Measurements from ENCODE around the gene VANGL1.

DNA sequence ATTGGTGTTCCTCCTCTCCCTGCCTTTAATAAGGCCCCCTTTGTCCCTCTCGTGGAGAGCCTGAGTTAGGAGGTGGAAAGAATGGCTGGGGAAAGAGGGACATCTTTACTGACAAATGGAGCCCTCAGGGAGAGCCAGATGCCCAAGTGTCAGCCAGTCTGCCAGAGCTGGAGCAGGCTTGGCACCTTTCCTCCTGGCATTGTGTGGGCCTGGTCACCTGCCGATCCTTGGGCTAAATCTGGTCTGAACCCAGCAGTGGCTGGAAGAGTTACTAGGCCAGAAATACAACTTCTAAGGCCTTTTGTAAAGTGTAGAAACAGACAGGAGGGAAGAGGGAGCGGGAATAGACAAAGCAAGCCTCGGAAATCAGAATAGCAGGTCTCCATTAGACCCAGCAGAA, 24.9 kb downstream of the VANGL1 start:
- TF ChIP-seq, protein P1, sequence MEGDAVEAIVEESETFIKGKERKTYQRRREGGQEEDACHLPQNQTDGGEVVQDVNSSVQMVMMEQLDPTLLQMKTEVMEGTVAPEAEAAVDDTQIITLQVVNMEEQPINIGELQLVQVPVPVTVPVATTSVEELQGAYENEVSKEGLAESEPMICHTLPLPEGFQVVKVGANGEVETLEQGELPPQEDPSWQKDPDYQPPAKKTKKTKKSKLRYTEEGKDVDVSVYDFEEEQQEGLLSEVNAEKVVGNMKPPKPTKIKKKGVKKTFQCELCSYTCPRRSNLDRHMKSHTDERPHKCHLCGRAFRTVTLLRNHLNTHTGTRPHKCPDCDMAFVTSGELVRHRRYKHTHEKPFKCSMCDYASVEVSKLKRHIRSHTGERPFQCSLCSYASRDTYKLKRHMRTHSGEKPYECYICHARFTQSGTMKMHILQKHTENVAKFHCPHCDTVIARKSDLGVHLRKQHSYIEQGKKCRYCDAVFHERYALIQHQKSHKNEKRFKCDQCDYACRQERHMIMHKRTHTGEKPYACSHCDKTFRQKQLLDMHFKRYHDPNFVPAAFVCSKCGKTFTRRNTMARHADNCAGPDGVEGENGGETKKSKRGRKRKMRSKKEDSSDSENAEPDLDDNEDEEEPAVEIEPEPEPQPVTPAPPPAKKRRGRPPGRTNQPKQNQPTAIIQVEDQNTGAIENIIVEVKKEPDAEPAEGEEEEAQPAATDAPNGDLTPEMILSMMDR (IDR thresholded peaks at IDR 0.05; ENCODE audit: control extremely low read depth in 1 of 3, insufficient read depth in 1 of 3, low read depth in 1 of 3, low read length in 3 of 3), result no peak
- TF ChIP-seq CEBPB (IDR thresholded peaks at IDR 0.05; ENCODE audit: low read depth, low read length) (no peak), EZH2 (IDR thresholded peaks at IDR 0.05; ENCODE audit: low read depth, low read length, severe bottlenecking) (no peak)

All from H1 (cell line).